Activated B cell treated with CpG ODN at 0.5 μM for 24 hours (primary cell): Measurements from ENCODE around the gene AURKA. TPM values are rescaled to one million over a fixed set of nuclear protein-coding genes. Genes with fewer than 3 reads are reported as not detected.

Source experiments
- ATAC-seq: fragments of 200-7000 bp; cut with Tn5 transposase; one replicate; pipeline ENCODE4 v1.10.0; 2021; ENCODE audit warnings: low read depth, mild to moderate bottlenecking, moderate library complexity
- CTCF ChIA-PET: fragments of 350-600 bp; sonication (Branson Sonifier 250); formaldehyde crosslinking; loops from one replicate; lab custom pipeline; 2021; ENCODE audit warnings: antibody characterized with exemption; lab: Charles Lee
- POLR2A ChIA-PET: fragments of 350-600 bp; sonication (Branson Sonifier 250); formaldehyde crosslinking; loops from one replicate; lab custom pipeline; 2021; ENCODE audit warnings: antibody characterized with exemption; lab: Charles Lee
- DNase-seq: peaks from one replicate; pipeline ENCODE4 v3.0.0; 2022
- H3K27ac Mint-ChIP-seq: one replicate; pipeline ENCODE4 v1.8.0; 2020; ENCODE audit warnings: mixed read lengths
- H3K27me3 Mint-ChIP-seq: one replicate; pipeline ENCODE4 v1.8.0; 2021; ENCODE audit warnings: mixed read lengths
- H3K36me3 Mint-ChIP-seq: one replicate; pipeline ENCODE4 v1.8.0; 2021; ENCODE audit warnings: low read depth, mixed read lengths
- H3K4me1 Mint-ChIP-seq: one replicate; pipeline ENCODE4 v1.8.0; 2021; ENCODE audit warnings: mixed read lengths
- H3K4me3 Mint-ChIP-seq: one replicate; pipeline ENCODE4 v1.8.0; 2020; ENCODE audit warnings: mild to moderate bottlenecking, mixed read lengths
- H3K9me3 Mint-ChIP-seq: one replicate; pipeline ENCODE4 v1.8.0; 2020; ENCODE audit warnings: mixed read lengths
- intact Hi-C: fragments of 100-400 bp; cut with micrococcal nuclease; formaldehyde crosslinking; loops from one replicate; pipeline ENCODE4 v1.15.1; 2024
- total RNA-seq: library from RNA; stranded (reverse); gene quantifications from 2 replicates; pipeline ENCODE4 v1.2.3, GENCODE V29; 2022
- TF ChIP-seq, protein P1 (sequence below): fragments of 200-600 bp; IDR thresholded peaks from one replicate; pipeline ENCODE4 v1.8.0; 2022; ENCODE audit warnings: antibody characterized with exemption, mild to moderate bottlenecking

The AURKA gene
- total RNA-seq, 1 donor from 2014 or later = 3.8 TPM

DNA sequence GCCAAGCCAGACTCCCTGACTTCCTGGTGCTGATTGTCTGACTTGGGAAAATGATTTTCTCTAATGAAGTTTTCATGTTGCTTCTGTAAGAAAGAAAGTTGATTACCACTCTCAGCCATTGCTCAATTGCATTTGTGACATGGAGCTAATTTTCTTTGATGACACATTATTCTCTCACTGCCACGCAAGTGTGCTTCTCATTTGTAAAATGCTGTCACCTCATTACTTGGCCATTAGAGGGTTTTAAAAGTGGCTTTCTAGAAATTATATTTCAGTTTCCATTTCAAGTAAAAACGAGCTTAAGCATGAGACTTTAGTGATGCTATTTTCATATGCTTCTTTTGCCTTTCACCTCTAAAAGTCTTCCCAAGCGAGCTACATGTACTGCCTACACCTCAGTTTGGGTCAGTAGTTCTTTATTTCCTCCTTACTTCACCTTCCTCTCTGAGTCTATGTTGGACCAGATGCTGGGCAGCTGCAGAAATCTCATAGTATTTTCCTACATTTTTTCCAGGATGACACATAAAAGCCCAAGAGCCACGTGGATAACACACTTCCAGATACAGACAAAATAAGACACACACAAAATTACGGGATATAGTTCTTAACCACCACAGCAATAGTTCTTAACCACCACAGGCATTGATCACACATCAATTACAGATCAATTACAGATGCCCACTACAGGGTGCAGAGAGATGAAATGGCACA is 39.5 kb downstream of the AURKA start:
- ChIA-PET CTCF (interaction anchor here (0.8 kb wide), 1 partner anchor 9 kb away, joined by 3 read pairs; no protein-coding TSS in a partner anchor), POLR2A (no interaction called here)
- no peak overlapping the region for H3K4me3 Mint-ChIP-seq
- H3K4me1 Mint-ChIP-seq = no peaks in the 10 kb centered on the region
- H3K27me3 Mint-ChIP-seq = peaks cover 19% of the 10 kb centered on the region
- intact Hi-C loops = no loop called here
- H3K36me3 Mint-ChIP-seq = no peaks in the 10 kb centered on the region
- H3K27ac Mint-ChIP-seq = no peak overlapping the region
- TF ChIP-seq, protein P1, sequence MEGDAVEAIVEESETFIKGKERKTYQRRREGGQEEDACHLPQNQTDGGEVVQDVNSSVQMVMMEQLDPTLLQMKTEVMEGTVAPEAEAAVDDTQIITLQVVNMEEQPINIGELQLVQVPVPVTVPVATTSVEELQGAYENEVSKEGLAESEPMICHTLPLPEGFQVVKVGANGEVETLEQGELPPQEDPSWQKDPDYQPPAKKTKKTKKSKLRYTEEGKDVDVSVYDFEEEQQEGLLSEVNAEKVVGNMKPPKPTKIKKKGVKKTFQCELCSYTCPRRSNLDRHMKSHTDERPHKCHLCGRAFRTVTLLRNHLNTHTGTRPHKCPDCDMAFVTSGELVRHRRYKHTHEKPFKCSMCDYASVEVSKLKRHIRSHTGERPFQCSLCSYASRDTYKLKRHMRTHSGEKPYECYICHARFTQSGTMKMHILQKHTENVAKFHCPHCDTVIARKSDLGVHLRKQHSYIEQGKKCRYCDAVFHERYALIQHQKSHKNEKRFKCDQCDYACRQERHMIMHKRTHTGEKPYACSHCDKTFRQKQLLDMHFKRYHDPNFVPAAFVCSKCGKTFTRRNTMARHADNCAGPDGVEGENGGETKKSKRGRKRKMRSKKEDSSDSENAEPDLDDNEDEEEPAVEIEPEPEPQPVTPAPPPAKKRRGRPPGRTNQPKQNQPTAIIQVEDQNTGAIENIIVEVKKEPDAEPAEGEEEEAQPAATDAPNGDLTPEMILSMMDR = no peak
- no peak for DNase-seq
- no peaks in the 10 kb centered on the region for H3K9me3 Mint-ChIP-seq
- ATAC-seq = no peak

DNA sequence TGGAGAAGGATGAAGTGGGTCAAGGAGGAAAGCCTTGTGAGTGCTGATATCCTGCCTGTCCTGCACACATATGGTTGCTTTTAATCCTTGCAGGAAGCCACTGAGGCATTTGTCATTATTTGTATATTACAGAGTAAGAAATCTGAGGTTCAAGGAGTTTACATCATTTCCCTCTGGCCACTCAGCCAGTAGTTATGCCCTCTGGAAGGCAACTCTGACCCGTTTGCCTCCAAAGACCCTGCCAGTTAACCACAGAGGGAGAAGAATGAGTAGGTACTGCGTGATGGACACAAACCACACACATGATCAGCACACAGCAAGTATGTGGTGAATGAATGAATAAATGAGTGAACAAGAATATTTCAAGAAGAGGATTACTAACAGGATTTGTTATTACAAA is 41.2 kb downstream of the AURKA start:
- H3K27me3 Mint-ChIP-seq = peaks cover 27% of the 10 kb centered on the region
- intact Hi-C loops = no loop called here
- H3K9me3 Mint-ChIP-seq = no peaks in the 10 kb centered on the region
- ChIA-PET POLR2A (no interaction called here), CTCF (no interaction called here)
- ATAC-seq (no peak), DNase-seq (no peak)
- H3K4me3 Mint-ChIP-seq = no peak overlapping the region
- no peaks in the 10 kb centered on the region for H3K4me1 Mint-ChIP-seq
- no peak overlapping the region for H3K27ac Mint-ChIP-seq
- H3K36me3 Mint-ChIP-seq = no peaks in the 10 kb centered on the region
- TF ChIP-seq, protein P1 = no peak

DNA sequence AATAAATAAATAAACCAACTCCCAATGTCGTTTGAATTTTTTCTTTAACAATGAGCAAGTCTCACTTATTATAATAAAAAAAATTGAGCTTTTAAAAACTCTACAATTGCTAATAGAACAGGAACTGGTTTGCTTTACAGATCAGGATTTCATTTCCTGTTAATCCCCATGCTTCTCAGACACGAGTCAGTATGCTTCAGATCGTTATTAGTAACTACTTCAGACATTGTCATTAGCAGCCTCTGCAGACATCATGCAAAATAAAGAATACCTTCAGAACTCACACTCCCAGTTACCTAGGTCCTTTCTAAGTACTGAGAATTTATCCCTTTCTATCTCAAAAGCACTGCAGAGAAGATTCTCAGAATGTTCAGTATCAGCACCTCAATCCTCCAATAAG is 43.3 kb downstream of the AURKA start:
- TF ChIP-seq, protein P1 = no peak
- Mint-ChIP-seq H3K9me3 (no peaks in the 10 kb centered on the region), H3K27me3 (peaks cover 42% of the 10 kb centered on the region), H3K27ac (no peak overlapping the region), H3K4me3 (no peak overlapping the region), H3K4me1 (no peaks in the 10 kb centered on the region), H3K36me3 (no peaks in the 10 kb centered on the region)
- CTCF ChIA-PET = no interaction called here
- ATAC-seq (no peak), DNase-seq (no peak)
- intact Hi-C loops = no loop called here
- POLR2A ChIA-PET = no interaction called here

DNA sequence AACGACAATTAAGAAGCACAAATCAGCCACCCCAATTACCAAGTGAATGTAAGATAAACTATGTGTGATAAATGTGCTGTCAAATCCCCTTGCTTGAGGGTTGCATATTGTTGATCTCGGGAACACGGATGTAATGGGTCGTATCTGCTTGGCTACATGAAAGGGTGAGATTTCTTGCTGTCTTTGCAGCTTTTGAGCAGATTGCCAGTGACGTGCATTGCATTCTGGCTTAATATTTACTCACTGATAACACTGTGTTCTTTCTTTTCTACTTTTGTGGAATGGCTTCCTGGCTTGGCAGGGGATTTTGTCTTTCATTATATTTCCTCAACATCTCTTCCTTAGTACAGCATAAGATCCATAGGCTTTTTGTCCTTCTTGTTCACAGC is 43.7 kb downstream of the AURKA start:
- Mint-ChIP-seq H3K27me3 (peaks cover 44% of the 10 kb centered on the region), H3K9me3 (no peaks in the 10 kb centered on the region), H3K4me1 (no peaks in the 10 kb centered on the region), H3K36me3 (no peaks in the 10 kb centered on the region), H3K4me3 (no peak overlapping the region), H3K27ac (no peak overlapping the region)
- intact Hi-C loops = no loop called here
- TF ChIP-seq, protein P1 = no peak
- ATAC-seq = no peak
- POLR2A ChIA-PET = no interaction called here
- no peak for DNase-seq
- CTCF ChIA-PET = no interaction called here

DNA sequence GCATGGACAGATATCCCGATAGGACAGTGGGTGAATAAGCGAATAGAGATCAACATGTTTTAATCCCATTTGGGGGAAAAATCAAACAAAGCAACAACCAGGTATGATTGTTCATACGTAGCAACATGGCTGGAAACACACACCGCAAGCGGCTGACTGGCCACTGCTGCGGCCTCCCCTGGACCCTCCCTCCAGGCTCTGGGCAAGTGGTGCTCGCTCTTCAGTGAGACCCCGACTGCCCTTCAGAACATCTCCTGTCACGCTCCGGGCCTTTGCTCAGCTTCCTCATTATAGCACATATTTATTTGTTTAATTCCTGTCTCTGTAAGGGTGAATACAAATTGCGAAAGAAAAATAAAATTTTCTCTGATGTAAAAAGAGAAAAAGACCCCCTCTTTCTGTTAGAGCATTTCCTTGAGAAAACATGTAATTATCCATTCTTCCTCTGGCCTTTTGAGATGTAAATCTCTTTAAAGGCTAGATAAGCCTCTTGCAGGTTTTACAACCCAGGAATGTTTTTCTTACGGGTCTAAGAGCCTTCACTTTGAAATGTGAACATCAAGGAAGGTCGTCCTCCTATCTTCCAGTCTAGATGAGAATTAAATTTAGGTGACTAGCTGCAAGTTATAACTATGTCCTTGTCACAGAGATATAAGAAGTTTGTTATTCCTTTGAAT is 44.2 kb downstream of the AURKA start:
- Mint-ChIP-seq H3K4me1 (no peaks in the 10 kb centered on the region), H3K4me3 (no peak overlapping the region), H3K27me3 (peaks cover 48% of the 10 kb centered on the region), H3K9me3 (no peaks in the 10 kb centered on the region), H3K27ac (no peak overlapping the region), H3K36me3 (no peaks in the 10 kb centered on the region)
- TF ChIP-seq, protein P1 = no peak
- intact Hi-C loops = no loop called here
- ATAC-seq (no peak), DNase-seq (no peak)
- ChIA-PET CTCF (no interaction called here), POLR2A (no interaction called here)
